T-helper 2 cell treated with Interferon-gamma antibody and Interleukin-4, amounts not matched to agents 5 μg/mL and 100 μg/mL, for 36 hours (primary cell): ENCODE data around the gene VOPP1.

ENCODE experiments used
- DNase-seq: peaks from one replicate; pipeline ENCODE4 v3.0.0; 2021; ENCODE audit warnings: low spot score
- H3K27ac Mint-ChIP-seq: one replicate; pipeline ENCODE4 v1.8.0; 2021; ENCODE audit warnings: mild to moderate bottlenecking, mixed read lengths
- H3K27me3 Mint-ChIP-seq: one replicate; pipeline ENCODE4 v1.8.0; 2021; ENCODE audit warnings: low read depth, mixed read lengths
- H3K36me3 Mint-ChIP-seq: one replicate; pipeline ENCODE4 v1.8.0; 2021; ENCODE audit warnings: low read depth, mixed read lengths
- H3K4me1 Mint-ChIP-seq: one replicate; pipeline ENCODE4 v1.8.0; 2021; ENCODE audit warnings: low read depth, mixed read lengths
- H3K4me3 Mint-ChIP-seq: one replicate; pipeline ENCODE4 v1.8.0; 2022; ENCODE audit warnings: mild to moderate bottlenecking, moderate library complexity, mixed read lengths
- H3K9me3 Mint-ChIP-seq: one replicate; pipeline ENCODE4 v1.8.0; 2021; ENCODE audit warnings: mixed read lengths

VOPP1 gene

DNA sequence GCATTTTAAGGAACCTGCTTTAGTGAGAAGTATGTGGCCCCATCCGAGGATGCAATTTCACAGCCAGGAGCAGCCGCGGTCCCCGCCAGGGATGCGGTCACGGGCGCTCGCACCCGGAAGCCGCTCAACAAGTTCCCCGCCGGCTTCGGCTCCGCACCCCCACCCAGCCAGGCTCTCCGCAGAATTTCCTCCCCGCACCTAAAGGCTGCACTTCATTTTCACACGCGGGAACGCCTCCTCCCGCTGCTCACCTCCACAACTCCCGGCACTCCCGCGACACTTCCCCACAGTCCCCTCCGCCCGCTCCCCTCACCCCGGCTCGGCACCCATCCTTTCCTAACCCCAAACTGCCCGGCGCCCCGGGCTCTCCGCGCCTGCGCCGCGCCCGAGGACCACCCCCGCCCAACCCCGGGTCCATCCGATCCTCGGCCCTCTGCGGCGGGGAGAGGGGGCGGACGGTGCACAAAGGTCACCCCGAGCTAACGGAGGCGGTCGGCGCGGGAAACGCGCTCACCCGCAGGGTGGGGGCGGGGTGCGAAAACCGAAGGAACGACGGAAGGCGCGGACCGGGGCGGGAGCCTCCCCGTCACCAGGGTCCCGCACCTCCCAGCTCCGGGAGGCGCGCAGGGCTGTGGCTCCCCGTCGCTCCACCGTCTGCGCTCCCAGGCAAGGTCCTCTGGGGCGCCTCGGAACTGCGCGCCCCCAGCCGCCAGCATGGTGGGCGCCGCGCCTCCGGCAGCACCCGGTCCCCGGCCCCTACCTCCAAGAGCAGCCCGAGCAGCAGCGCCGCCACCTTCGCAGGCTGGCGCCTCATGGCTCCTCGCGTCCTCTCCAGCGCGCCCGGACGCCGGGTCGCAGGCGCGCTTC, 558 bp downstream of the VOPP1 start:
- H3K4me1 Mint-ChIP-seq, result peaks cover 56% of the 10 kb centered on the region
- peak overlapping the region; percentile 85 for H3K27ac Mint-ChIP-seq
- H3K9me3 Mint-ChIP-seq, result no peaks in the 10 kb centered on the region
- peak overlapping the region; percentile 91 for H3K4me3 Mint-ChIP-seq
- H3K27me3 Mint-ChIP-seq, result no peaks in the 10 kb centered on the region
- H3K36me3 Mint-ChIP-seq, result peaks cover 13% of the 10 kb centered on the region
- DNase-seq, result peak; percentile 72

DNA sequence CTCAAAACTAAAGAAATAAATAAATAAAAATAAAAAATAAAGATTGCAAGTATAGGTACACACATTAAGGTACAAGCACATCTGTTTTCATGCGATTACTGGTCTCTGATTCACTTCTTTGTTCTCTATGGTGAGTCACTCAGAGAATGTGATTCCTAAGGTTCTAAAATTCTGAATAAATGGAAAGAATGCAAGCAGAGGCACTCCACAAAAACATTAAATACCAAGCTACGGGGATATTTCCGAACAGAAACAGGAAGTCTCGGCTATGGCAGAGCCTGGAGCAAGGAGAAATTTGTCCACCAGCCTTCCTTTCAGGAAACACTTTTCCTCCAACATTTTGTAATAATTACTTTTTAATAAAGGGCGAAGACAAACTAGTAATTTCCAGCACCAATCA, 1.4 kb downstream of the VOPP1 start:
- no peak for DNase-seq
- peak overlapping the region; percentile 91 for H3K4me3 Mint-ChIP-seq
- H3K9me3 Mint-ChIP-seq, result no peaks in the 10 kb centered on the region
- H3K27ac Mint-ChIP-seq, result peak overlapping the region; percentile 69
- H3K4me1 Mint-ChIP-seq, result peaks cover 60% of the 10 kb centered on the region
- H3K36me3 Mint-ChIP-seq, result peaks cover 13% of the 10 kb centered on the region
- no peaks in the 10 kb centered on the region for H3K27me3 Mint-ChIP-seq

DNA sequence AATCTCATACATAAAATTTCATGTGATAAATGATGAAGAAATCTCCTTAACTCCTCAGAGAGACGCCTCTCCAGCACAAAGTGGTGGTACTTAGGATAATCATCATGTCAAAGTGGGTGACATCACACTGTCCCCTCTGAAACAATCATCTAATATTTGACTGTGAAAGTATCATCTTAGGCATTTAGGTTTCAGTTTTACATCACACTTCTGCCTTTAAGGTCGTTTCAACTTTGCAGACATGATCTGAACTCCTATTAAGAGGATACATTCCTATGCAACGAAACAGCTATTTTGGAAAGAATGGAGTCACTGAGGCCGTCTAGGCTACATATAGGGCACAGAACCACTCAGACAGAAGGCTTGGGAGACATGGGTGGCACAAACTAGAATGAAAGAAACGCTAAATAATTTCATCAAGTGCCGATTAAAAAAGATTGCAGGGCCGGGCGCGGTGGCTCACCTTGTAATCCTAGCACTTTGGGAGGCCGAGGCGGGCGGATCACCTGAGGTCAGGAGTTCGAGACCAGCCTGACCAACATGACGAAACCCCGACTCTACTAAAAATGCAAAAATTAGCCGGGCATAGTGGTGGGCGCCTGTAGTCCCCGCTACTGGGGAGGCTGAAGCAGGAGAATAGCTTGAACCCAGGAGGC, 2.0 kb downstream of the VOPP1 start:
- Mint-ChIP-seq H3K9me3 (no peaks in the 10 kb centered on the region), H3K36me3 (peaks cover 13% of the 10 kb centered on the region), H3K4me3 (peak overlapping the region; percentile 82), H3K4me1 (peaks cover 61% of the 10 kb centered on the region), H3K27ac (peak overlapping the region; percentile 73), H3K27me3 (no peaks in the 10 kb centered on the region)
- DNase-seq, result no peak

DNA sequence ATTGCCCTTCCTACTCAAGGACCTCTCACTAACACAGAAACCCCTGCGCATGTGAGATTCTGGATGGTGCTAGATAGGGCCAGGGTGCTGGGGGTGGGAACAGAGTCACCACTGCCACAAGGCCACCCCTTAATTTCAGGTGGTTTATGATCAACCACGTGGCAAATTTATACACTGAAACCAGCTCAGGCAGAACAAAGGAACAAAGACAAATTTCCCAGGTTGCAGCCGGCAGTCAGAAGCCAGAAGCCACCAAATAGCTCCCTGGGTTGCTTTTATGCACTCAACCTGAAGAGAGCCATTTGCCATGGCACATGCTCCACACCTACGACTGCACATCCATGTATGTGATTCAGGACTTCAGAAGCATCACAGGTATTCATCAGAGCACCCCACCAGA, 2.5 kb downstream of the VOPP1 start:
- Mint-ChIP-seq H3K4me3 (peak overlapping the region; percentile 82), H3K27me3 (no peaks in the 10 kb centered on the region), H3K4me1 (peaks cover 63% of the 10 kb centered on the region), H3K27ac (peak overlapping the region; percentile 32), H3K36me3 (peaks cover 13% of the 10 kb centered on the region), H3K9me3 (no peaks in the 10 kb centered on the region)
- peak; percentile 76 for DNase-seq

DNA sequence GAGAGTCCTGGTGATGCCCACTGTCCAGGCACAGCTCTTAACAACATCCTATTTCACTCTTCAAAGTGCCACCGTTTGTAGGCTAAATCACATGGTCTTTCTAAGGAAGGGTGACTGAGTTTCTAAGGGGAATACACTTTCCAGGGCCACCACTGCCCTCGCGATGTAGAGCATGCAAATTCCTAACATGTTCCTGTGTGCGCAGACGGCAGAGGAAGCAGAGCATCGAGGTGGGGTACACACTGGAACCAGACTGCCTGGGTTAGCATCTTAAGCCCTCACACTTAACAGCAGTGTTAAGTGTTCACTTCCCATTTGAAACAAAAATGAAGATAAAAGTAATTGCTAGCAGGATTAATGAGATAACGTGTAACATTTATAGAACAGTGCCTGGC, 3.0 kb downstream of the VOPP1 start:
- peak overlapping the region; percentile 82 for H3K4me3 Mint-ChIP-seq
- peaks cover 13% of the 10 kb centered on the region for H3K36me3 Mint-ChIP-seq
- no peak for DNase-seq
- H3K9me3 Mint-ChIP-seq, result no peaks in the 10 kb centered on the region
- H3K27ac Mint-ChIP-seq, result peak overlapping the region; percentile 32
- no peaks in the 10 kb centered on the region for H3K27me3 Mint-ChIP-seq
- H3K4me1 Mint-ChIP-seq, result peaks cover 63% of the 10 kb centered on the region

DNA sequence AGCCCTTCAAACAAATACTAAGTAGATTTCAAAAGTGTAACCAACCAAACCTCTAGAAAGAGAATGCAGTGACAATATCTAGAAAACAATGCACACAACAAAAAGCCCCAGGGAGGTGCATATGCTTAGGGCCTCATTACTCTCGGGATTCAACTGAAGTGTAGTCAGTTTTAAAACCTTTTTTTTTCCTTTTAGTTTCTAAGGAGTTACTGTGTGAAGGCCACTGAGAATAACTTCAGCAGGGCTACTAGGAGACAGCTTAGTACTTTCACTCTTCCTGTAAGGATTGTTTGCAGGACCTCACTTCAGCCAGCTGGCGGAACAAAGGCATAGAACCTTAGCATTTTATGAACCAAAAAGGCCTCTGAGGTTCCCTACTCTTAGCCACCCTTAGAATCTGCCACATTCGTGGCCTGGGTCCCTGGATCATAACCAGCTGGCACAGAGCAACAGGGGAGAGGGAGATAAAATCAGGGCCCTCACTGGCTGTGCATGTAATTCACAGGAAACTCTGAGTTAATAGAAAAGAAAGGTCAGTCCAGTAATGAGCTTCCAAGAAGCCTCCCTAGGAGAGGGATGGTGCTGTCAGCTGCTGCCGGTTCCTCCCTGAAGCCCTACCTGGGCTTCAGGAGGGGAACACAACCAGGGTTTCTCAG, 3.6 kb downstream of the VOPP1 start:
- Mint-ChIP-seq H3K9me3 (no peaks in the 10 kb centered on the region), H3K4me3 (peak overlapping the region; percentile 6), H3K4me1 (peaks cover 60% of the 10 kb centered on the region), H3K27ac (peak overlapping the region; percentile 26), H3K27me3 (no peaks in the 10 kb centered on the region), H3K36me3 (peaks cover 13% of the 10 kb centered on the region)
- no peak for DNase-seq

DNA sequence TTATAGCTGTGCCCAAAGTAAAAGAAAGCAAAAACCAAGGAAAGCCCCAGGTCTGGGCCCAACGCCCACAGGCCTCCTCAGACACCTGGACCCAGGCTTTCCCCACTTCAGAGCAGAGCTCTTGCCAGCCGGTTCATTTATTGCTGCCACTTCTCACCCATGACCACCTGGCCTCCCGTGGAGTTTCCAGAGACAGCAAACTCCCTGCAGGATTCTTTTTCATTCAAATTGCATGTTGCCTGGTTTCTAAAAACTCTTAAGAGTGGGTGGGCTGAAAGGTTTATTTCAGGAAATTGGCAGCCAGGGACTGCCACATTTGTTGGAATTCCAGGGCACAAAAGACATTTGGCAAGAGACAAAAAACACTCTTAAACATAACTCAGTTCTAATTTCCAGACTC, 4.7 kb downstream of the VOPP1 start:
- Mint-ChIP-seq H3K4me1 (peaks cover 50% of the 10 kb centered on the region), H3K36me3 (peaks cover 13% of the 10 kb centered on the region)

DNA sequence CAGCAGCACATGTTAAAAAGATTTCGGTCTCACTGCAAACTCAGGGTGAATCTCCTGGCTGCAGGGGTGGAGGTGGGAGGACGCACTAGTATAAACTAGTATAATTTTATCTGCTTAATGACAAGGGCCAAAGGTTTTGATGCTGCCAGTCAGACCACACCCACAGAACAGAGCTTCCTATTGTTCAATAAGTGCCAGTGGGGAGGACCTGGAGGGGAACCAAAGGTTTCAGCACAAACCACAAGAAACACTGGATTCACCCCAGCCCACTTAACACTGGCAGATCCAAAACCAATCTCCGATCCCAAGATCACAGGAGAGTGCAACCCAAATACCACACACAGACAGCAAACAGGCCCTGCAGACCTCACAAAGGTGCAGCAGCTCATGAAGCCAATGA, 6.6 kb downstream of the VOPP1 start:
- DNase-seq, result no peak
- Mint-ChIP-seq H3K36me3 (peaks cover 14% of the 10 kb centered on the region), H3K27me3 (no peaks in the 10 kb centered on the region), H3K27ac (no peak overlapping the region), H3K4me3 (no peak overlapping the region), H3K4me1 (peaks cover 51% of the 10 kb centered on the region), H3K9me3 (no peaks in the 10 kb centered on the region)

More for the DNA sequence above, 4.7 kb downstream of the VOPP1 start:
- H3K27me3 Mint-ChIP-seq, result no peaks in the 10 kb centered on the region
- H3K4me3 Mint-ChIP-seq, result no peak overlapping the region
- no peaks in the 10 kb centered on the region for H3K9me3 Mint-ChIP-seq
- no peak for DNase-seq
- no peak overlapping the region for H3K27ac Mint-ChIP-seq

DNA sequence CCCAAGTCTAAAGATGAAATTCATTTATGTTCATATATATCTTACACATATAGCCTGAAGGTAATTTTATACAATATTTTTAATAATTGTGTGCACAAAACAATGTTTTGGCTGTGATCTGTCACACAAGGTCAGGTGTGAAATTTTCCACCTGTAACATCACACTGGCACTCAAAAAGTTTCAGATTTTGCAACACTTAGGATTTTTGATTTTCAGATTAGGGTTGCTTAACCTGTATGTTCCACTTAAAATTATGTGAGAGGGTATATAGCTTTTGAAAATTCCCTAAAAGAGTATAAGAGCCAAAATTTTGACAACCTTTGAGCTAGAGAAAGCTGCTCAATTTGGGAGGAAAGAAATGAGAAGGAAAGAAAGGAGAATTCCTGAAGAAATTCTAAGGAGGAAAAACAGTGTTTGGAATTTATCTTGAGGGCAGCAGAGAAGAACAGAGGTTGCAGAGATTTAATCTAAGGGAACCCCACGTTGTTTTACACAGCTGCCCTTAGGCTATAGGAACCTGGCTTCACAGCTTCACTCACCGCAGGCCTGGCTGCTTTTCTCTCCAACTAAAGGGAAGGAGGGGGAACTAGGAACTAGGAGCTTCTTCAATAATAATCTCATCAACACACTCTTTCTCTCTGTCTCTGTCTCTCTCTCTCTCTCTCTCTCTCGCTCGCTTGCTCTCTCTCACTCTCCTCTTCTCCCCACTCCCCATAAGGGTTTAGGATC, 8.5 kb downstream of the VOPP1 start:
- Mint-ChIP-seq H3K27me3 (no peaks in the 10 kb centered on the region), H3K9me3 (no peaks in the 10 kb centered on the region), H3K4me3 (no peak overlapping the region), H3K4me1 (peaks cover 41% of the 10 kb centered on the region), H3K36me3 (peaks cover 12% of the 10 kb centered on the region), H3K27ac (no peak overlapping the region)
- no peak for DNase-seq

DNA sequence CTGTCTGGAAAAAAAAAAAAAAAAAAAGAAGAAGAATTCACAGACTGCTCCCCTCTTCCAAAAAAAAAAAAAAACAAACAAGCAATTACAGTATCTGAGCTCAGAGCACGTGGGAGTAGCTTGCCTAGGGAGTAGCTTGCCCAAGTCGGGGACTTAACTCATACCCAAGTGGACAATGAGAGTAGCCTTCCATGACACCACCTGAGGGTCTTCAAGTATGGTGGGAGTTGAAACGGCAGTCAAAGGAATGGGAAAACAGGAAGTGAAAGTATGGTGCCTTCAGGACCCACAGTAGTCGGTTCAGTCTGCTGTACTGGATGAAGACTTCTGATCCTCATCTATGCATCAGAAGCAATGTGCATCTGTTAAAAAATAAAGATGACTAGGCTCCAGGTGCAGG, 10.6 kb downstream of the VOPP1 start:
- Mint-ChIP-seq H3K27ac (no peak overlapping the region), H3K36me3 (peaks cover 5% of the 10 kb centered on the region), H3K4me3 (no peak overlapping the region), H3K4me1 (peaks cover 45% of the 10 kb centered on the region), H3K9me3 (no peaks in the 10 kb centered on the region), H3K27me3 (no peaks in the 10 kb centered on the region)
- DNase-seq, result no peak

DNA sequence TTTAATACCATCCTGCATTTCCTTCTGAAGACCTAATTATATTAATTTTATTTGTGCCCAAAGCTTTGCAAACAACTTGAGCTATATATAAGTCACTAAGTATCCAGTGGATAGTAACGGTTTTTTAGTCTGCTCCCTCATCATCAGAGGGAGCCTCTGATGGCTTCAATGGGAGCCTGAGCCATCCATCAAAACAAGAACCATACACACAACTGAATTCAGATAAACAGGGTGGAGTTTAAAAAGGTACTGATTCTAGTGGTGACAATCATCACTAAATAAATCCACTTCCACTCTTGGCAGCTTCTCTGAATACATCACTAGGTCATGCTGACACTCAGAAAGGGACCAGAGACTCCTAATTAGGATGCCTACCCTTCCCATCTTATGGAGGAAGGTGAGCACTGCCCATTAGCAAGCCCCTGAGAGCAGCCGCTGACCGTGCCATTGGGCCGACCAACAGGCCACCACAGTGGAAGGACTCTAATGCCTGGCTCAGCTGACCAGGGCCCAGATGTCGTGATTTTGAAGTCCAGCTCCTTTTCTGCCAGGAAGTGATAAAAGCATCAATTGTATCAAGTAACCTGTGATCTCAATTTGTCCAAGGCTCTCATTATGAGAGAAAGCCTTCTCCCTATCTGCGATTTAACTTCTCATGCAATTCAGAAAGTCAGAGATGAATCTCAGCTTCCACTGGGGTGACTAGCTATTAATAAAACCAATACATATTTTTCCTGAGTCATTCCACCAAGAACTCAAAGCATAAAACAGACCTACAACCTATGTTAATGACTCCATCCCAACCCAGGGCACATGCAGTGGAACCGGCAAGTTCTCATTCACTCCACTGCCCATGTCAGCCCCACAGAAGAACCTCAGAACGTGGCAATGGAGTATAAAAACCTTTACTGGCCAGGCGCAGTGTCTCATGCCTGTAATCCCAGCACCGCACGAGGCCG, 13.1 kb downstream of the VOPP1 start:
- H3K4me1 Mint-ChIP-seq, result peaks cover 49% of the 10 kb centered on the region
- no peak overlapping the region for H3K4me3 Mint-ChIP-seq
- no peak overlapping the region for H3K27ac Mint-ChIP-seq
- DNase-seq, result no peak
- H3K9me3 Mint-ChIP-seq, result no peaks in the 10 kb centered on the region
- H3K36me3 Mint-ChIP-seq, result peaks cover 21% of the 10 kb centered on the region
- H3K27me3 Mint-ChIP-seq, result no peaks in the 10 kb centered on the region

DNA sequence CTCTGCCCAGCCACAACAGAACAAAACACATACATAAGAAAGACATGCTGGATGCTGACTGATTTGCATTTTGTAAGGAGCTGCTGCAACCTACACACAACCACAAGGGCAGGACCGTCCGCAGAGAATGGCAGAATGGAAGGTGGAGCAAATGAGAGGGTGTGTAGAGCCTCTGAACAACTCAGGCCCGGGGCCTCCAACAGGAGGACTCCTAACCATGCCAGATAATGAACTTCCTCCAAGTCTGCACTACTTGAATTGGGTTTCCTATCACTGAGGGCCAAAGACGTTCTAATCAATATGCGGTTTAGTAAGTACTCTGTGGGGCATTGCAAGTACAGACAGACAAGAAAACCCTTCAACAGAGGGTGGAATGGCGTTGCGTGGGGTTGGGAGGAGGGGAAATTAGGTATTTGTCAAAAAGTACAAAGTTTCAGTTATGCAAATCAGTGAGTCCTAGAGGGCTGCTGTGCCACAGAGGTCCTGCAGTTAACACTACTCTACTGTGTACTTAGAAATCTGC, 14.6 kb downstream of the VOPP1 start:
- DNase-seq, result peak; percentile 36
- Mint-ChIP-seq H3K4me1 (peaks cover 56% of the 10 kb centered on the region), H3K36me3 (peaks cover 27% of the 10 kb centered on the region)

DNA sequence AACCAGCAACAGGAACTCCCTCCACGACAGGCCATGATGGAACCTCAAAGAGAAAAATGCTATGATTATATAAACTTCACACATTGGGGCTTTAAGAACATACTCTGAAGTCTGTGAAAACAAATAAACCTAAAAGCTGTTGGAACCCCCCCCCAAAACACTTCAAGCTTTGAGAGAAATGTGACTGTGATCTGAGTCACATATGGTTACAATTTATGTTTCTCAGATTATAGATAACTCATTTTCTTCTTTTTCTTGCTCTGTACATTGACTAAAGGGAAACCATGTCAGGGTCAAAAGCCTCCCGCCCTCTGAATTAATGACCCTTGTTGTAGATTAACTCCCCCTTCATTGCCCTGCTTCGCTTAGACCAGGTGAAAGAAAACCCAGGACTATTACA, 15.8 kb downstream of the VOPP1 start:
- Mint-ChIP-seq H3K4me1 (peaks cover 58% of the 10 kb centered on the region), H3K27ac (peak overlapping the region; percentile 23), H3K4me3 (no peak overlapping the region), H3K9me3 (no peaks in the 10 kb centered on the region), H3K36me3 (peaks cover 33% of the 10 kb centered on the region), H3K27me3 (no peaks in the 10 kb centered on the region)
- no peak for DNase-seq

More for the DNA sequence above, 14.6 kb downstream of the VOPP1 start:
- H3K27me3 Mint-ChIP-seq, result no peaks in the 10 kb centered on the region
- H3K4me3 Mint-ChIP-seq, result peak overlapping the region; percentile 35
- no peaks in the 10 kb centered on the region for H3K9me3 Mint-ChIP-seq
- peak overlapping the region; percentile 39 for H3K27ac Mint-ChIP-seq
